Mucosa of gallbladder (tissue), 1 donor: Measurements from ENCODE around the gene TBATA. TPM values are rescaled to one million over a fixed set of nuclear protein-coding genes. Genes with fewer than 3 reads are reported as not detected.

Experiments
- DNase-seq: peaks from one replicate; pipeline ENCODE4 v3.0.0-alpha.2; 2020; ENCODE audit warnings: low spot score
- total RNA-seq: library from RNA; stranded (reverse); gene quantifications from one replicate; pipeline ENCODE4 v1.2.1, GENCODE V29; 2021
- donor health status: DM: no; HTN: no; CAD: no.

Gene TBATA
- total RNA-seq, result not detected

- no peak for DNase-seq
These were observed at the start of gene TBATA for GRCh38 chr10:70785190-70785589. TBATA (minus strand) TSS chr10:70785377; CDS start chr10:70783379, 1,998 bp downstream.

GRCh38 chr10:70834441-70835151, 49.4 kb upstream of the TBATA start:
- DNase-seq, result no peak

- no peak for DNase-seq
These were observed 48.8 kb upstream of the TBATA start for GRCh38 chr10:70834021-70834420.

- DNase-seq, result no peak
These were observed 48.4 kb upstream of the TBATA start for GRCh38 chr10:70833601-70834000.

GRCh38 chr10:70832852-70833528, 47.8 kb upstream of the TBATA start:
- DNase-seq, result no peak

GRCh38 chr10:70832221-70832620, 47.0 kb upstream of the TBATA start:
- DNase-seq, result no peak

- peak; percentile 13 for DNase-seq
These were observed 45.0 kb upstream of the TBATA start for GRCh38 chr10:70830164-70830563.

- no peak for DNase-seq
These were observed 44.4 kb upstream of the TBATA start for GRCh38 chr10:70829543-70829942.

GRCh38 chr10:70828923-70829322, 43.7 kb upstream of the TBATA start:
- no peak for DNase-seq

GRCh38 chr10:70827086-70827757, 42.0 kb upstream of the TBATA start:
- DNase-seq, result no peak

GRCh38 chr10:70822076-70822820, 37.1 kb upstream of the TBATA start:
- no peak for DNase-seq

GRCh38 chr10:70820976-70821750, 36.0 kb upstream of the TBATA start:
- DNase-seq, result no peak

GRCh38 chr10:70816220-70816894, 31.2 kb upstream of the TBATA start:
- DNase-seq, result peak; percentile 61

GRCh38 chr10:70815504-70816219, 30.5 kb upstream of the TBATA start, which contains the start of gene SGPL1:
SGPL1 (plus strand) TSS chr10:70815948; CDS start chr10:70816854, 906 bp downstream.
- peak; percentile 89 for DNase-seq

GRCh38 chr10:70814126-70814525, 28.9 kb upstream of the TBATA start:
- DNase-seq, result no peak

- DNase-seq, result no peak
These were observed 27.6 kb upstream of the TBATA start for GRCh38 chr10:70812814-70813213.

GRCh38 chr10:70811881-70812280, 26.7 kb upstream of the TBATA start:
- DNase-seq, result no peak

- no peak for DNase-seq
These were observed 25.8 kb upstream of the TBATA start for GRCh38 chr10:70810967-70811366.

- DNase-seq, result no peak
These were observed 24.5 kb upstream of the TBATA start for GRCh38 chr10:70809726-70810125.
